Mammary epithelial cell (primary cell): ENCODE data around the gene CHMP1A.

ENCODE experiments used
- EZH2 ChIP-seq: IDR thresholded peaks from 2 replicates; pipeline ENCODE4 v1.6.1; 2012; ENCODE audit warnings: low read length, inconsistent platforms, borderline replicate concordance
- TF ChIP-seq, protein P1 (sequence below), 2 donors: IDR thresholded peaks in 1 of 2; conservative IDR thresholded peaks in 1 of 2; 2 replicates each; pipeline ENCODE4 v1.5.1; 2011 to 2012; ENCODE audit warnings: inconsistent platforms in 2 of 2, low read length in 2 of 2, mild to moderate bottlenecking in 2 of 2, control low read depth in 1 of 2, low read depth in 1 of 2; ENCODE audit not compliant: insufficient read depth in 1 of 2; ENCODE audit errors: extremely low read depth in 1 of 2

DNA sequence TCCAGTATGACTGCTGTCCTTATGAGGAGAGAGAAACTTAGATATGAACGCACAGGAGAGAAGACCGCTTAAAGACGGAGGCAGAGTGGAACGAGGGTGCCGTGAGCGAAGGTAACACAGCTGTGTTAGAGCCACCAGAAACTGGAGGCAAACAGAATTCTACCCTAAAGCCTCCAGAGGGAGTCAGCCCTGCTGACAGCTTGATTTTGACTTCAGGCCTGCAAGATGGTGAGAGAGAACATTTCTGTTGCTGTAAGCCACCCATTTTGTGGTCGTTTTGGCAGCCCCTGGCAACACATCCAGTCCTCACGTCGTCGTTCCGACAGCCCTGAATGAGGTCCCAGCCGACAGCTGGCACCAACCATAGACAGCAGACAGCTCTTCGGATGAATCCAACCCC, 46.8 kb upstream of the CHMP1A start:
- TF ChIP-seq, protein P1, sequence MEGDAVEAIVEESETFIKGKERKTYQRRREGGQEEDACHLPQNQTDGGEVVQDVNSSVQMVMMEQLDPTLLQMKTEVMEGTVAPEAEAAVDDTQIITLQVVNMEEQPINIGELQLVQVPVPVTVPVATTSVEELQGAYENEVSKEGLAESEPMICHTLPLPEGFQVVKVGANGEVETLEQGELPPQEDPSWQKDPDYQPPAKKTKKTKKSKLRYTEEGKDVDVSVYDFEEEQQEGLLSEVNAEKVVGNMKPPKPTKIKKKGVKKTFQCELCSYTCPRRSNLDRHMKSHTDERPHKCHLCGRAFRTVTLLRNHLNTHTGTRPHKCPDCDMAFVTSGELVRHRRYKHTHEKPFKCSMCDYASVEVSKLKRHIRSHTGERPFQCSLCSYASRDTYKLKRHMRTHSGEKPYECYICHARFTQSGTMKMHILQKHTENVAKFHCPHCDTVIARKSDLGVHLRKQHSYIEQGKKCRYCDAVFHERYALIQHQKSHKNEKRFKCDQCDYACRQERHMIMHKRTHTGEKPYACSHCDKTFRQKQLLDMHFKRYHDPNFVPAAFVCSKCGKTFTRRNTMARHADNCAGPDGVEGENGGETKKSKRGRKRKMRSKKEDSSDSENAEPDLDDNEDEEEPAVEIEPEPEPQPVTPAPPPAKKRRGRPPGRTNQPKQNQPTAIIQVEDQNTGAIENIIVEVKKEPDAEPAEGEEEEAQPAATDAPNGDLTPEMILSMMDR (conservative IDR thresholded peaks at IDR 0.05 in 1 of 2, IDR thresholded peaks at IDR 0.05 in 1 of 2; ENCODE audit: extremely low read depth in 1 of 2, insufficient read depth in 1 of 2, low read depth in 1 of 2, low read length in 2 of 2): no peak
- TF ChIP-seq EZH2: no peak
